ENCODE data around the gene TMEM239.

- TF ChIP-seq CTCF (IDR thresholded peaks at IDR 0.05; ENCODE audit: poor library complexity, severe bottlenecking) (no peak), POLR2AphosphoS5 (IDR thresholded peaks at IDR 0.05) (no peak), SMC3 (conservative IDR thresholded peaks at IDR 0.05; ENCODE audit: poor library complexity) (no peak), EZH2 (IDR thresholded peaks at IDR 0.05; ENCODE audit: borderline replicate concordance, insufficient read depth, low read length, poor library complexity, severe bottlenecking) (no peak), MXI1 (conservative IDR thresholded peaks at IDR 0.05; ENCODE audit: poor library complexity, severe bottlenecking) (no peak), TAF1 (IDR thresholded peaks at IDR 0.05; ENCODE audit: low read depth) (no peak), EP300 (conservative IDR thresholded peaks at IDR 0.05; ENCODE audit: poor library complexity, severe bottlenecking) (no peak), RAD21 (conservative IDR thresholded peaks at IDR 0.05) (no peak)
These were observed 21.9 kb upstream of the TMEM239 start for GRCh38 chr20:2794202-2794748.

Measured in neural cell (in vitro differentiated cells).